Measurements from ENCODE around the gene SRSF3. TPM values are rescaled to one million over a fixed set of nuclear protein-coding genes. Genes with fewer than 3 reads are reported as not detected.

Gene SRSF3
- total and polyA plus RNA-seq, 9 of the 15 experiments (the other 6 are each of a cell fraction or from before 2014, with no cell fraction given) = 337 to 1,200 (median 518) TPM

- TF ChIP-seq MGA (IDR thresholded peaks at IDR 0.05) (no peak), SMARCA4 (IDR thresholded peaks at IDR 0.05) (0 out of 2 replicates have a peak, but pooled peaks have one; percentile 33), EWSR1 (IDR thresholded peaks at IDR 0.05; ENCODE audit: borderline replicate concordance, low read depth, partially characterized antibody) (no peak), POLR2AphosphoS5 (IDR thresholded peaks at IDR 0.05; ENCODE audit: control insufficient read depth, insufficient read depth, low read depth, low read length) (peak; percentile 32; the same call in 1 of the 2 replicates), MYNN (IDR thresholded peaks at IDR 0.05) (no peak), MYNN (CRISPR knock-in tag; IDR thresholded peaks at IDR 0.05) (no peak), MCM3 (IDR thresholded peaks at IDR 0.05) (no peak), ZNF696 (CRISPR knock-in tag; conservative IDR thresholded peaks at IDR 0.05) (no peak), ZNF212 (CRISPR knock-in tag; IDR thresholded peaks at IDR 0.05) (no peak), SNIP1 (IDR thresholded peaks at IDR 0.05; ENCODE audit: low read depth) (no peak), CBFA2T2 (conservative IDR thresholded peaks at IDR 0.05) (peak; percentile 62), MLLT1 (IDR thresholded peaks at IDR 0.05) (no peak), MEF2A (IDR thresholded peaks at IDR 0.05; ENCODE audit: control insufficient read depth, low read depth, low read length) (no peak), PHTF2 (CRISPR knock-in tag; IDR thresholded peaks at IDR 0.05) (no peak), POLR2H (tag; IDR thresholded peaks at IDR 0.05; ENCODE audit: low read depth) (no peak), VEZF1 (CRISPR knock-in tag; IDR thresholded peaks at IDR 0.05) (peak; percentile 28; the same call in 1 of the 2 replicates)
Observed at GRCh38 chr6:36577301-36577700, 16.9 kb upstream of the SRSF3 start (continued).
